ENCODE results near the gene FOXP1.

GRCh38 chr3:71543371-71544016 lies 40.0 kb downstream of the FOXP1 start:
- TF ChIP-seq, protein P1, sequence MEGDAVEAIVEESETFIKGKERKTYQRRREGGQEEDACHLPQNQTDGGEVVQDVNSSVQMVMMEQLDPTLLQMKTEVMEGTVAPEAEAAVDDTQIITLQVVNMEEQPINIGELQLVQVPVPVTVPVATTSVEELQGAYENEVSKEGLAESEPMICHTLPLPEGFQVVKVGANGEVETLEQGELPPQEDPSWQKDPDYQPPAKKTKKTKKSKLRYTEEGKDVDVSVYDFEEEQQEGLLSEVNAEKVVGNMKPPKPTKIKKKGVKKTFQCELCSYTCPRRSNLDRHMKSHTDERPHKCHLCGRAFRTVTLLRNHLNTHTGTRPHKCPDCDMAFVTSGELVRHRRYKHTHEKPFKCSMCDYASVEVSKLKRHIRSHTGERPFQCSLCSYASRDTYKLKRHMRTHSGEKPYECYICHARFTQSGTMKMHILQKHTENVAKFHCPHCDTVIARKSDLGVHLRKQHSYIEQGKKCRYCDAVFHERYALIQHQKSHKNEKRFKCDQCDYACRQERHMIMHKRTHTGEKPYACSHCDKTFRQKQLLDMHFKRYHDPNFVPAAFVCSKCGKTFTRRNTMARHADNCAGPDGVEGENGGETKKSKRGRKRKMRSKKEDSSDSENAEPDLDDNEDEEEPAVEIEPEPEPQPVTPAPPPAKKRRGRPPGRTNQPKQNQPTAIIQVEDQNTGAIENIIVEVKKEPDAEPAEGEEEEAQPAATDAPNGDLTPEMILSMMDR (IDR thresholded peaks at IDR 0.05; ENCODE audit: low read depth, low read length): no peak
- no peak for TF ChIP-seq EZH2phosphoT487 (IDR thresholded peaks at IDR 0.05; ENCODE audit: low read depth)

Measured in OCI-LY3 (cell line).